Testis (tissue), 3 donors: ENCODE measurements around the gene PRDX2. TPM values are rescaled to one million over a fixed set of nuclear protein-coding genes. Genes with fewer than 3 reads are reported as not detected.
A peak's percentile ranks its signal among the peaks of the same experiment; 100 is the strongest.

Source experiments
- DNase-seq: peaks from one replicate; pipeline ENCODE4 v3.0.0-alpha.2; 2019
- H3K27ac ChIP-seq, 2 donors: fragments of 200-600 bp; sonication (generic); one replicate each; pipeline ENCODE4 v1.5.1; 2019
- H3K27me3 ChIP-seq: fragments of 200-600 bp; sonication (generic); one replicate; pipeline ENCODE4 v1.5.1; 2019
- H3K36me3 ChIP-seq: fragments of 200-600 bp; sonication (generic); one replicate; pipeline ENCODE4 v1.5.1; 2017; ENCODE audit warnings: low read depth; ENCODE audit errors: missing control alignments
- H3K4me1 ChIP-seq: fragments of 200-600 bp; sonication (generic); one replicate; pipeline ENCODE4 v1.5.1; 2019
- H3K4me3 ChIP-seq, 2 donors: fragments of 200-600 bp; sonication (generic); one replicate each; pipeline ENCODE4 v1.5.1; 2017 to 2019
- H3K9me3 ChIP-seq: fragments of 200-600 bp; sonication (generic); one replicate; pipeline ENCODE4 v1.5.1; 2017
- POLR2A ChIP-seq: fragments of 450-650 bp; IDR thresholded peaks from one replicate; pipeline ENCODE4 v1.6.1; 2017; ENCODE audit warnings: antibody characterized with exemption, mild to moderate bottlenecking, moderate library complexity
- WGBS, 2 donors: methylation state at CpG; one replicate each; pipeline ENCODE4 v1.1.5; 2018; 5-methylcytosine and 5-hydroxymethylcytosine counted together
- intact Hi-C: fragments of 100-400 bp; cut with DNase I; formaldehyde crosslinking; loops from one replicate; pipeline ENCODE4 v1.15.1; 2023; ENCODE audit warnings: low total_unique reads
- polyA plus RNA-seq: library from polyadenylated mRNA; stranded (reverse); fragments of 350-450 nt; fragmentation: Illumina TruSeq; extraction: RNeasy Lipid Tissue Mini Kit (QIAGEN cat#74804); gene quantifications from one replicate; pipeline ENCODE4 v1.2.3, GENCODE V29; 2014; ENCODE audit warnings: low read depth, low replicate concordance; ENCODE audit not compliant: insufficient read depth
- total RNA-seq, 2 donors: library from RNA; depleted of rRNA; stranded (reverse); fragments of >200 nt; gene quantifications; one replicate each; pipeline ENCODE4 v1.2.3, GENCODE V29; 2016
- TF ChIP-seq, protein P1 (sequence below), 3 experiments: fragments of 450-650 bp in 2 of 3; fragments of 200-600 bp in 1 of 3; sonication (generic) in 1 of 3; IDR thresholded peaks; one replicate each; pipeline ENCODE4 v1.5.1; 2016 to 2019; ENCODE audit warnings: antibody characterized with exemption in 3 of 3, mild to moderate bottlenecking in 2 of 3, moderate library complexity in 1 of 3

The PRDX2 gene
- total and polyA plus RNA-seq, 3 donors from 2014 or later = 72.1 to 117 (median 87.1) TPM

DNA sequence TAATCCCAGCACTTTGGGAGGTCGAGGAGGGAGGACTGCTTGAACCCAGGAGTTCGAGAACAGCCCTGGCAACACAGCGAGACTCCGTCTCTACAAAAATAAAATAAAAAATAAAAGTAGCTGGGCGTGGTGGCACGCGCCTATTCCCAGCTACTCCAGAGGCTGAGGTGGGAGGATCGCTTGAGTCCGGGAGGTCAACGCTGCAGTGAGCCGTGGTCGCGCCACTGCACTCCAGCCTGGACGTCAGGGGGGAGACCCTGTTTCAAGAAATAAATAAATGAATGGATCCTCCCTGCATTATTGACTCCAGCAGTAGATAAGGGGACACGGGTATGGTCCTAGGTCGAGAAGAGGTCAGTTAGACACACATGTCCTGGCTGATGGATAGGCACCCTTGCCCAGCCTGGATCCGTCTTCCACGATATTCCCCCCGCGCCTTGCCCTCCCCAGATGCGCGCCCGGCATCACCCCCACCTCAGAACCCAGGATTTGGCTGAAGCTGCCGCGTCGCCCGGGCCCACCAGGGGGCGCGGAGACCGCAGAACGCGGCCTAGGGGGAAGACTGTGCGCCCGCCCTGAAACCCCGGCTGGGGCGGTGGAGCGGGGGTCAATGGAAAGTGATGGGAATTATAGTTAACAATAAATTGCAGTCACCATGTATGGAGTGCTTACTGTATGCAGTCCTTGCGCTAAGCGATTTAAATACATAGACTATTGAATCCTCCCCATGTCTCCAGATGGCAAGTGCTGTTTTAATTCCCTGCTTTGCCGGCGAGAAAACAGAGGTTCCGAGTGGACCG lies 24.2 kb downstream of the PRDX2 start:
- Histone ChIP-seq H3K27ac (peak overlapping the region; percentile 93 to 95), H3K4me1 (peaks cover 34% of the 10 kb centered on the region), H3K27me3 (no peaks in the 10 kb centered on the region), H3K36me3 (no peaks in the 10 kb centered on the region), H3K4me3 (peak overlapping the region; percentile 54 to 68), H3K9me3 (no peaks in the 10 kb centered on the region)
- peak; percentile 82 for DNase-seq
- intact Hi-C loops = loop anchor here (10.0 kb wide), 1 partner anchor 67 kb away; no protein-coding TSS in a partner anchor
- 8% methylated on average over 41 to 43 of the region's 43 CpGs for WGBS, 2 donors
- TF ChIP-seq POLR2A = no peak
- TF ChIP-seq, protein P1, sequence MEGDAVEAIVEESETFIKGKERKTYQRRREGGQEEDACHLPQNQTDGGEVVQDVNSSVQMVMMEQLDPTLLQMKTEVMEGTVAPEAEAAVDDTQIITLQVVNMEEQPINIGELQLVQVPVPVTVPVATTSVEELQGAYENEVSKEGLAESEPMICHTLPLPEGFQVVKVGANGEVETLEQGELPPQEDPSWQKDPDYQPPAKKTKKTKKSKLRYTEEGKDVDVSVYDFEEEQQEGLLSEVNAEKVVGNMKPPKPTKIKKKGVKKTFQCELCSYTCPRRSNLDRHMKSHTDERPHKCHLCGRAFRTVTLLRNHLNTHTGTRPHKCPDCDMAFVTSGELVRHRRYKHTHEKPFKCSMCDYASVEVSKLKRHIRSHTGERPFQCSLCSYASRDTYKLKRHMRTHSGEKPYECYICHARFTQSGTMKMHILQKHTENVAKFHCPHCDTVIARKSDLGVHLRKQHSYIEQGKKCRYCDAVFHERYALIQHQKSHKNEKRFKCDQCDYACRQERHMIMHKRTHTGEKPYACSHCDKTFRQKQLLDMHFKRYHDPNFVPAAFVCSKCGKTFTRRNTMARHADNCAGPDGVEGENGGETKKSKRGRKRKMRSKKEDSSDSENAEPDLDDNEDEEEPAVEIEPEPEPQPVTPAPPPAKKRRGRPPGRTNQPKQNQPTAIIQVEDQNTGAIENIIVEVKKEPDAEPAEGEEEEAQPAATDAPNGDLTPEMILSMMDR (IDR thresholded peaks at IDR 0.05) = peak; percentile 92 to 95 (median 94)

DNA sequence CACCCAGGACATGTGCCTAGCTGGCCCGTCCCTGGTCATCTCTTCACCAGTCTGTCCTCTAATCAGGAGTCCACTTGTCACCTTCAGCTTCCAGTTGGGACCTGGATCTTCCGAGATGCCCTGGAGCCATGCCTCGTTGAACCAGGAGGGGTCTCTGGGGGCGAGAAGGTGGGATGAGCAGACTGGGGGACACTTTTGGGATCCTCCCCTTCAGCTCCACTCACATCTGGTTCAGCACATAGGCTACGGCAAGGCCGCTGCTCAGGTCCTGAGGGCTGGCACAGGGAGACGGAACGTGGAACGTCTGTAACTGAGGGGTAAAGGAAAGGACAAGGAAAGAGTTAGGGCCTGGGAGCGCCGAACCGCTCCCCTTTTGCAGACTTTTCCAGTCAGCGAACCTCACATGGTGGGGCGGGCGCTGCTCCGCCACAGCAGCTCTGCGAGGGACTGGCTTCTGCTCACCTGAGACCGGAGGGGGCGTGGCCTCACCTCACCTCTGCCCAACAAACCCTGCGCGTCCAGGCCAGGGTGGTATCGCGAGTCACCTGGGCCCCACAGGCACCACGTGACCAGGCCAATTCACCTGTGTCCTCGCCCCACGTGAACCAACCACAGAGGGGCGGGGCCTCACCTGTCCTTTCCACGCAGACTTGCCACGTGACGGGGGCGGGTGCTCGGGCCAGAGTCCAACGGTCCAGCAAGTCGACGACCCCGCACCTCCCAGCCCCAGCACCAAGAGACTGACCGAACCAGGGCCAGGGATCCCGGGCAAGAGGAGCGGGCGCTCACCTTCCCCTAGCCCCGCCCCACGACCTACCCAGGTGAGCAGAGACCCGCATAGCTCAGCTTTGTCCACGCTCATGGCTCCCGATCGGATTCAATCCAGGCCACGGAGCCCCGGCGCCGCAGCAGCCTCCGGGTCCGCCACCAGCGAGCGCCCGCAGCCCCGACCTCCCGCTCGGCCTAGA lies 26.7 kb downstream of the PRDX2 start, which contains the start of gene HOOK2:
Gene HOOK2 (minus strand): TSS at position 965 of the 968 bp plus-strand sequence. CDS start 103 bp downstream, at position 862.
- H3K4me1 ChIP-seq = peaks cover 31% of the 10 kb centered on the region
- no peak for TF ChIP-seq POLR2A
- TF ChIP-seq, protein P1 (IDR thresholded peaks at IDR 0.05) = no peak
- peak; percentile 66 for DNase-seq
- 16 to 48% methylated on average over 12 to 57 of the region's 58 CpGs for WGBS, 2 donors
- peak within 1 kb of the TSS; percentile 62 to 71 for H3K4me3 ChIP-seq
- H3K27ac ChIP-seq = peak within 1 kb of the TSS; percentile 33 to 72
- H3K36me3 ChIP-seq = no peaks in the 10 kb centered on the region
- no peaks in the 10 kb centered on the region for H3K27me3 ChIP-seq
- intact Hi-C loops = loop anchor here (10.0 kb wide), 1 partner anchor 70 kb away; no protein-coding TSS in a partner anchor
- H3K9me3 ChIP-seq = no peaks in the 10 kb centered on the region

DNA sequence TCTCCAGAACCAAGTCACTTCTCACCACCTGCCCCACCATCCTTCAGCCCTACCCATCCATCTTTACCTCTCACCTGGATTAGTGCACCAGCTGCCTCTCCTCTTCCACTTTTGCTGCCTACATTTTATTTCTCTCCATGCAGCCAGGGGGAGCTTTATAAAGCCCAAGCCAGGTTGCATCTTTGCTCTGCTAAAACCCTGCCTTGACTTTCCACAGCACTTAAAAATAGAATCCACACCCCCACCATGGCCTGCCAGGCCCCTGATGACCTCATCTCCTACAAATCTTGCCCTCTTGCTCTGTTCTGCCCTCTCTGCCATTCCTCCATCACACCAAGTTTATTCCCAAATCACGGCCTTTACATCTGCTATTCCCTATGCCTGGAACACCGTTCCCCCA lies 28.0 kb downstream of the PRDX2 start:
- Histone ChIP-seq H3K27ac (no peak overlapping the region), H3K4me1 (peaks cover 18% of the 10 kb centered on the region), H3K27me3 (no peaks in the 10 kb centered on the region), H3K9me3 (no peaks in the 10 kb centered on the region), H3K4me3 (no peak overlapping the region), H3K36me3 (no peaks in the 10 kb centered on the region)
- no peak for DNase-seq
- intact Hi-C loops = loop anchor here (10.0 kb wide), 1 partner anchor 71 kb away; no protein-coding TSS in a partner anchor
- WGBS, 2 donors = 89 to 94% methylated on average over 2 of the region's 2 CpGs
- no peak for TF ChIP-seq POLR2A
- TF ChIP-seq, protein P1 (IDR thresholded peaks at IDR 0.05) = no peak

DNA sequence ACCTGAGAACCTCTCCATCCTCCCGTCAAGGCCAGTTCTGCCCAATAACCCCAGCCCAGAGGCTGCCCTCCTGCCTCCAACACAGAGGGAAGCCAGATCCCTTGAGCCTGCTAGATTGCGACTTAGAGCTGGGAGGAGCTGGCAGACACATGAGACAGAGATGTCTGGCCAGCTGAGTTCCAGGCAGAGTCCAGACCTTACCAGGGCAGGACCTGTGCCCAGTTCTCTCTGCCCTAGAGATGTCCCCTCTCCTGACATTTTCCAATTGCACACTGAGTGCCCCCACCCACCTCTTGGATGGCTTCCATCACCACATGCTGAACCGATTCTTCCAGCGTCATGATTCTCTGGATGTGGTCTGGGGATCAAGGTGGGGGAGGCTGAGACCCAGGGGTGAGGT lies 29.3 kb downstream of the PRDX2 start:
- TF ChIP-seq, protein P1 (IDR thresholded peaks at IDR 0.05) = no peak
- no peak for TF ChIP-seq POLR2A

More for the DNA sequence above, 29.3 kb downstream of the PRDX2 start:
- H3K4me3 ChIP-seq = no peak overlapping the region
- no peak overlapping the region for H3K27ac ChIP-seq
- intact Hi-C loops = loop anchor here (10.0 kb wide), 1 partner anchor 72 kb away; no protein-coding TSS in a partner anchor
- 68 to 82% methylated on average over 4 of the region's 4 CpGs for WGBS, 2 donors
- peaks cover 7% of the 10 kb centered on the region for H3K4me1 ChIP-seq
- no peaks in the 10 kb centered on the region for H3K36me3 ChIP-seq
- no peaks in the 10 kb centered on the region for H3K9me3 ChIP-seq
- no peaks in the 10 kb centered on the region for H3K27me3 ChIP-seq
- DNase-seq = no peak
